HG03108 (cell line): Measurements from ENCODE around the gene CORT.
"Not testable (repeated sequence)": the region's sequence is repeated elsewhere in the genome, so short reads cannot be mapped to it uniquely, and the experiment has no call there.

Experiments used
- ATAC-seq: cut with Tn5 transposase; IDR thresholded peaks from one replicate; pipeline ENCODE4 v1.9.1; 2021; ENCODE audit warnings: moderate library complexity; ENCODE audit not compliant: unreplicated experiment

The CORT gene

GRCh38 chr1:10449751-10450150, at the start of gene CORT:
TSS of gene CORT (plus strand) at chr1:10450031. CDS start at chr1:10450224, 193 bp downstream.
- ATAC-seq: no peak

- ATAC-seq: no peak
These were observed 48.5 kb upstream of the CORT start for GRCh38 chr1:10401281-10401680.

GRCh38 chr1:10402729-10403274, 47.0 kb upstream of the CORT start:
- no peak for ATAC-seq

DNA sequence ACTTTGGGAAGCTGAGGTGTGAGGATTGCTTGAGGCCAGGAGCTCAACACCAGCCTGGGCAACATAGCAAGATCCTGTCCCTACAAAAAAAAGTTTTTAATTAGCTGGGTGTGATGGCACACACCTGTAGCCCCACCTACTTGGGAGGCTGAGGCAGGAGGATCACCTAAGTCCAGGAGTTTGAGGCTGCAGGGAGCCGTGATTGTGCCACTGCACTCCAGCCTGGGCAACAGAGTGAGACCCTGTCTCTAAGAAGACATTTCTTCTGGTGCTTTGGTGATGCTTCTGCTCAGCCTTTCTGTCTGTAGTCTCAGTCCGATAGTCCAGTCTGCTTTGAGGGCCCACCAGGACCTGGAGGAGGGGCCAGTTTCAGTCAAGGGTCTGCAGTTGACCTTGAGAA, 42.6 kb upstream of the CORT start:
- no peak for ATAC-seq

DNA sequence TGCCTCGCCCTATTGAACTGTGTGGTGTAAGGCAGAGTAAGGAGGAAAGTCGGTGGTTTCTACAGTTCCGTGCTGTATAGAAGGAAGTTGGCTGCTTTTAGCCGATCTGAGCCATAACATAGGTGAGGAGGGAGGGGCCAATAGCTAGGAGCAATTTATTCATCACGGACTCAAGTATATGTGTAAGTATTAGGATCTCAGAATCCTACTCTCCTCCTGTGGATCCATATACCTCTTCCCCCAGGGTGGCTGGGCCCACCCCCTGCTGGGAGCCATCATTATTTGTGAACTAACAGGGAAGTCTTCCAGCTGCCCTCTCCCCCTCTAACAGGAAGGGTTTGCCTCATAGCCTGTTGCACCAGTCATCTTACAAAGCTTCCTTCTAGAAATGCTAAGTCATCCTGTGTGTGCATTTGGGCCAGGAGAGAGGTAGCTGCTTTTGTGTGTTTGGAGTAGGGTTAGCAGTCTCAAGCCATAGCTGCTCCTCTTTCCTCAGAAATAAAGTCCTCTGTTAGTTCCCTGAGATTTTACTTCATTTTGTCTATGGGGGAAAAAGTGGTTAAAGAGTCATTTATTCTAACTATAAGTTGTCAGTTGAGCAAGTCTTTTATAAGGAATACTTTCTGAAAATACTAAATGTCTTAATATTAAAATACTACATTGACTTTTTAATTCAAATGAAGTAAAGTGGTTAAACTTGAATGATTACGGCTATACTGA, 34.5 kb upstream of the CORT start:
- ATAC-seq: no peak

DNA sequence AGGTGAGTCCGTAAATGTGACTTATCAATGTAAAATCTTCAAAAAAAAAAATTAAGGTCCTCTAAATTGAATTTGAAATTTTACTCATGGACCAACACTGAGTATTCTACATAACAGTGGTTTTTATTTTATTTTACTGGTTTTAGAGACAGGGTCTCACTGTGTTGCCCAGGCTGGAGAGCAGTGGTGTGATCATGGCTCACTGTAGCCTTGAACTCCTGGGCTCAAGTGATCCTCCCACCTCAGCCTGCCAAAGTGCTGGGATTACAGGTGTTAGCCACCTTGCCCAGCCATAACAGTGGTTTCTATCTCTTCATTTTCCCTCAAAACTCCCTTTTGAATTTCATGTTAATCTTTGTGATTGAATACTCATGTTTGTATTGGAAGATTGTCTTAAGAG, 33.9 kb upstream of the CORT start:
- ATAC-seq: not testable (repeated sequence)

DNA sequence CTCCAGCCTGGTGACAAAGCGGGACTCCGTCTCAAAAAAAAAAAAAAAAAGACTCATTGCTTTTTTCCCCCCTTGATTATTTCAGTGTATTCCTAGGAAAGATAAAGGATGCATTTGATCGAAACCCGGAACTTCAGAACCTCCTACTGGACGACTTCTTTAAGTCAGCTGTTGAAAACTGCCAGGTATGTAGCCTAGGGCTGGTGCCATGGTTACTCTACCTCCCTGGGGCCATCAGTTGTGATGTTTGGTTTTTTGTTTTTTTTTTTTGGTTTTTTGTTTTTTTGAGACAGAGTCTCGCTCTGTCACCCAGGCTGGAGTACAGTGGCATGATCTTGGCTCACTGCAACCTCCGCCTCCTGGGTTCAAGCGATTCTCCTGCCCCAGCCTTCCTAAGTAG, 31.1 kb upstream of the CORT start:
- ATAC-seq: not testable (repeated sequence)

DNA sequence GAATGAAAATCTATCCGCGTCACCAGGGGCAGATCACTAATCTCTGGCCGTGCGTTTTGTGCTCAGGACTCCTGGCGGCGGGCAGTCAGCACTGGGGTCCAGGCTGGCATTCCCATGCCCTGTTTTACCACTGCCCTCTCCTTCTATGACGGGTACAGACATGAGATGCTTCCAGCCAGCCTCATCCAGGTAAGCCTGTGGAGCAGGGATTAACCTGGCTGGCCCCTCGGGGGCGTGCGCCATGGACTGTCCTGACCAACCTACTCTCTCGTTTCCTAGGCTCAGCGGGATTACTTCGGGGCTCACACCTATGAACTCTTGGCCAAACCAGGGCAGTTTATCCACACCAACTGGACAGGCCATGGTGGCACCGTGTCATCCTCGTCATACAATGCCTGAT, 30.5 kb upstream of the CORT start:
- ATAC-seq: no peak

DNA sequence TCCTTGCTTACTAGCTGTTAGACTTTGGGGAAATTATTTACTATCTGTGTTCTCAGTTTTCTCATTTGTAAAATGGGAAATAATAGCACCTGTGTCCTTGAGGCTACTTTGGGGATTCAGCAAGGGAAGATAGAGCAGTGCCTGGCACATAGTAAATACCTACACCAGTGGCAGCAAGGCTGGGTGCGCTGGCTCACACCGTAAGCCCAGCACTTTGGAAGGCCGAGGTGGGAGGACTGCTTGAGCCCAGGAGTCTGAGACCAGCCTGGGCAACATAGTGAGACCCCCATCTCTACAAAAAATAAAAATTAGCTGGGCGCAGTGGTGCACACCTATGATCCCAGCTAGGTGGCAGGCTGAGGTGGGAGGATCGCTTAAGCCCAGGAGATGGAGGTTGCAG, 28.2 kb upstream of the CORT start:
- no peak for ATAC-seq

GRCh38 chr1:10424034-10424433, 25.8 kb upstream of the CORT start:
- ATAC-seq: no peak

- no peak for ATAC-seq
These were observed 25.2 kb upstream of the CORT start for GRCh38 chr1:10424651-10425050.

GRCh38 chr1:10425826-10426534, 23.9 kb upstream of the CORT start:
- ATAC-seq: not testable (repeated sequence)

DNA sequence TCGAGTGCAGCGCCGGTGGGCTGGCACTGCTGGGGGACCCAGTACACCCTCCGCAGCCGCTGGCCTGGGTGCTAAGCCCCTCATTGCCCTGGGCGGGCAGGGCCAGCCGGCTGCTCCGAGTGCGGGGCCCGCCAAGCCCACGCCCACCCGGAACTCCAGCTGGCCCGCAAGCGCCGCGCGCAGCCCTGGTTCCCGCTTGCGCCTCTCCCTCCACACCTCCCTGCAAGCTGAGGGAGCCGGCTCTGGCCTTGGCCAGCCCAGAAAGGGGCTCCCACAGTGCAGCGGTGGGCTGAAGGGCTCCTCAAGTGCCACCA, 23.3 kb upstream of the CORT start:
- ATAC-seq: not testable (repeated sequence)

- ATAC-seq: no peak
These were observed 20.8 kb upstream of the CORT start for GRCh38 chr1:10428984-10429383.

- ATAC-seq: no peak
These were observed 20.0 kb upstream of the CORT start for GRCh38 chr1:10429868-10430215.

DNA sequence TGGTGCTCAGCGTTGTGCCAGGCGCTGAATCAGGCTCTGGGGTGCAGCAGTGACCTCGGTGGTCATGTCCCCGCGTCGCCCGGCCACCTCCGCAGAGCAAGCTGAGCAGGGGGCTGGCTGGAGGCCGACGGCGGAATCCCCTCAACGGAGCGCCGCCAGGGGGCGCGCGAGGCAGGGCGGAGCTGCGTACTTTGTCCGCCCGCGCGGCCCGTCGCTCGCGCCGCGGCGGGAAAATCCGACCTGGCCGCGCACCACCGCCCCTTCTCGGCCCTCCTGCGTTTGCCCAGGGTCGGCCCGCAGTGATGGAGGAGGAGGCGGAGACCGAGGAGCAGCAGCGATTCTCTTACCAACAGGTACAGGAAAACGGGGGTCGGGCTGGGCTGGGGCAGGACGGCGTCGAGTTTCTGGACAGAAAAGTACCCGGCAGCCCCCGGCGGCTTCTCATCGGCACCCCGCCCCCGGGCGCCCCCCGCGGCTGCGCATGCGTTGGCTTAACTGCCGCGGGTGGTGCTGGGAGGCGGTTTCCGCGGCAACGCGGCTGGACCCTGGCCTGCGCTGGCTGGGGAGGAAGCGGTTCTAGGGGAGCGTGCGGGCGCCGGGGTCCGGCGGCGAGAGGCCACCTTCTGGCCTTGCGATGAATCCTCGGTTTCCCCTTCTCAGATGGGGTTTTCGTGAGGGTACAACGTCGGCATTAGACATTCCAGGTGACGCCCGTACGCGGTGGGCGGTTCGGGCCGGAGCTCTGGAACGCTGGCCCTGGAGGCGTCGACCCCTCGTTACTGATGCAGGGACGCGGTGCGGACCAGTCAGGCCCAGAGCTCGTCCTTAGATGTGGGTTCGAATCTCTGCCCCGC, 19.4 kb upstream of the CORT start, which contains the start of gene CENPS:
Gene CENPS (plus strand): TSS at position 218 of the 854 bp plus-strand sequence. CDS start 85 bp downstream, at position 303.
- peak; percentile 77 for ATAC-seq

- ATAC-seq: no peak
These were observed 18.6 kb upstream of the CORT start for GRCh38 chr1:10431070-10431730.

GRCh38 chr1:10432910-10433700, 16.7 kb upstream of the CORT start:
- ATAC-seq: no peak

DNA sequence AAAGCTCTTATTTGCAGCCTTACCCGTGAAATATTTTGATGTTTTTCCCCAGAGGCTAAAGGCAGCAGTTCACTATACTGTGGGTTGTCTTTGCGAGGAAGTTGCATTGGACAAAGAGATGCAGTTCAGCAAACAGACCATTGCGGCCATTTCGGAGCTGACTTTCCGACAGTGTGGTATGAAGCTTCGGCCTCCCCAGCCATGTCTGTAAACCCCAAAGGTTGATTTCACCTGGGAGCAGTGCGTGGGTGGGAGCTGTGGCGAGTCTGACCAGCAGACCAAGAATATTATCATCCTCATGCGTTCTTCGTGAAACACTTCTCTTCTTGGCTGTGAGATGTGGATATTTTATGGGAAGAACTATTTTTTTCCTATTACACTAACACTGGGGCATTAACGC, 16.0 kb upstream of the CORT start:
- no peak for ATAC-seq

- ATAC-seq: no peak
These were observed 15.2 kb upstream of the CORT start for GRCh38 chr1:10434590-10434989.
